GM18499 (cell line): ENCODE measurements around the gene ALPP.
"Not testable (repeated sequence)": the region's sequence is repeated elsewhere in the genome, so short reads cannot be mapped to it uniquely, and the experiment has no call there.

ENCODE experiments used
- ATAC-seq: cut with Tn5 transposase; IDR thresholded peaks from one replicate; pipeline ENCODE4 v1.9.1; 2021; ENCODE audit warnings: moderate number of reproducible peaks; ENCODE audit not compliant: insufficient read depth, unreplicated experiment

The ALPP gene

DNA sequence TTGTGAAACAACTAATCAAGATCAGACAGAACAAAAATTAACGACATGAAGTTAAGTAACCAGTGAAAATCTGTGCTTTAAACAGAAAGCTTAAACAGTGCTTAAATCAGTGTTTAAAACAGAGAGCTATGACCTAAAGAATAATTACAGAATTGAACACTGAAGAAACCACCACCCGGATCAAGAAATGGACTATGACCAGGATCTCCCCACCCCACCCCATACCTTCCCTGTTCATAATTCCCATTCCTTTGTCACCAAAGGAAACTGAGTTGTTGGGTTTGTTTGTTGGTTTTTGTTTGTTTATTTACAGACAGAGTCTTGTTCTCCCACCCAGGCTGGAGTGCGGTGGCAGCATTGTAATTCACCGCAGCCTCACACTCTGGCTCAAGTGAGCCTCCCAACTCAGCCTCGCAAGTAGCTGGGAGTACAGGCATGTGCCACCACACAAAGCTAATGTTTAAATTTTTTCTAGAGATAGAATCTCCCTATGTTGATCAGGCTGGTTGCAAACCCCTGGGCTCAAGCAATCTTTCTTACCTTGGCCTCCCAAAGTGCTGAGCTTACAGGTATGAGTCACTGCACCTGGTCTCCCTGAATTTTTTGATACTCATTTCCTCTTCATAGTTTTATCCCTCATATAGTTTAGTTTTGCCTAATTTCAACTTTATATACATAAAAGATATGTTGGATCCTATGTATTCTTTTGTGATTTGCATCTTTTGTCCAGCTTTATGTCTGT is 19.9 kb downstream of the ALPP start:
- no peak for ATAC-seq

DNA sequence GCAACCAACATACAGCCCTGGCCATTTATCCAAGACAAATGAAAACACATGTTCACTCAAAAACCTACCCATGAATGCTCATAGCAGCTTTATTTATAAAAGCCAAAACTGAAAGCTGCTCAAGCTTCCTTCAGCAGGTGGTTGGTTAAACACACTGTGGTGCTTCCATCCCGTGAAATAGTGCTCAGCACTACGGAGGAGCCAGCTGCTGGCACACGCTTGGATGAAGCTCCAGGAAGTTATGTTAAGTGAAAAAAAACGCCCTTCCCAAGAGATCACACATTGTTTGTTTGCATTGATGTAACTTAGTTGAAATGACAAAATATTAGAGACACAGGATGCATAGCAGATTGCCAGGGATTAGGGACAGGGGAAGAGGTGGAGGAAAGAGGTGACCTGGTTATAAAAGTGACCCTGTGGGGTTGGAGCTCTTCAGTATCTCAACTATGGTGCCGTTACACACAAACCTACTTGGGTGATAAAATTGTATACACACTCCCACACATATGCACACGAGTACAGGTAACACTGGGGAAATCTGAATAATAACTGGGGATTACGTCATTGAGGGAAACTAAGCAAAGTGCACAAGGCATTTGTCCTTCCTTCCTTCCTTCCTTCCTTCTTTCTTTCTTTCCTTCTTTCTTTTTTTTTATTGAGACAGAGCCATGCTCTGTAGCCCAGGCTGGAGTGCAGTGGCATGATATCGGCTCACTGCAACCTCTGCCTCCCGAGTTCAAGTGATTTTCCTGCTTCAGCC is 21.9 kb downstream of the ALPP start:
- ATAC-seq, result no peak

DNA sequence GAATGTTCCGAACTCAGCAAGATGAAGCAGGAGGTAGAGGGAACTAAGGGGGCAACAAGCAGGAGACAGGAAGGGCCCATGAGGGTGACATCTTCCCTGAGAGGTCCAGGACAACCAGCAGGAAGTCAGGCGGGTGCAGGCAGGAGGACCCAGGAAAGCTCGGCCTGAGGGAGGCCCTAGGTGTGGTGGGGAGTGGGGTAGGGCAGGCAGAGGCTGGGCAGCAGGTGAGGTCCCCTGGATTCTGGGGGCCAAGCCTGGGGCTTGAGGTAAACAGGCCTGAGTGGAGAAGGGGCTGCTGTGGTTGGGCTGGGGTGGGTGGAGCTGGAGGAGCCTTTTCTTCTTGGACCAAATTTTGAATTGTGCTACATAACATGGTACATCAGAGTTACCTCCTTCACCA is 24.0 kb downstream of the ALPP start:
- no peak for ATAC-seq

DNA sequence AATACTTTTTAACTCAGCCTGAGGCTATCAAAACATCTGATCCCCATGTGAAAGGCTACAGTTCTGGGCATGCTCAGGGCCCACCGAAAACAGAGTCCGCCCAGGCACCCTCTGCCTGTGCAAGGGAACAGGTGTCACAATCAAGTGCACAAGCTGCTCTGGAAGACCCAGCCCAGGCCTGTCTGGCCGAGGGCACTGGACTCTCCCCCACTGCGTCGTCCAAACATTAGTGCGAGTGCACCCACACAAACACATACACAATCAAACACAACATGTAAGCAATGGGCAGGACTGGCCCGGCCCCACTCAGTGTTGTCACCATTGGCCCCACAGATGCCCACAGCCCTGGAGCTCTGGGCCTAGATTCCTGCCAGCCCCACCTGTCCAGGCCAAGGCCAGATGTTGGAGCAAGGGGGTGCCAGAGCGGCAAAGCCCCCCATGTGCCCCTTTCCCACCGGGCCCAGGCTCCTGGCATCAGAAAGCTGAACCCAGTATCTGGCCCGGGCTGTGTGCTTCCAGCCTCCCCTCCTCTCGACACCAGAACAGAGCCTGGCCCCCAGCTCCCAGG is 27.5 kb downstream of the ALPP start:
- ATAC-seq, result no peak

DNA sequence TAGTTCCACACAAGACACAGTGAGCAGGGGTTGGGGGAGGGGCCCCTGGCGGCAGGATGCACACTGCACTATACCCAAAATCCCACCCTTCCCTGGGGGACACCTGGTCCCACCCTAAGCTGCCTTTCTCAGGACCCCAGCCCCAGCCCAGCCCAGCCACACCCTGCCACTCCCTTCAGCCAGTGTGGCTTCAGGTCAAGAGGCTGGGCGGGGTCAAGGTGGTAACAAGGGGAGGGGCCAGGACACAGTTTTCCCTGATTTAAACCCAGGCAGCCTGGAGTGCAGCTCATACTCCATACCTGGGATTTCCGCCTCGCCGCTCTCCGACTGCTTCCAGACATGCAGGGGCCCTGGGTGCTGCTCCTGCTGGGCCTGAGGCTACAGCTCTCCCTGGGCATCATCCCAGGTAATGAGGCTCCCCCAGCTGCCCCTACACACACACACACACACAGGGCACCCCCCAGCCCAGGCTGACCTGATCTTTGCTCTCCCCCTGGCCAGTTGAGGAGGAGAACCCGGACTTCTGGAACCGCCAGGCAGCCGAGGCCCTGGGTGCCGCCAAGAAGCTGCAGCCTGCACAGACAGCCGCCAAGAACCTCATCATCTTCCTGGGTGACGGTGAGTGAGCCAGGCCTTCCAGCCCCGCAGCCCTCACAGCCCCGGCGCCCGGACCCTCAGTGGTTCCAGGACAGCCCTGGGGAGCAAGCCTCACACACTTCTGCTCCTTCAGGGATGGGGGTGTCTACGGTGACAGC is 28.2 kb downstream of the ALPP start, which contains the start of gene ALPG:
Gene ALPG (plus strand): TSS at position 289 of the 755 bp plus-strand sequence. CDS start 51 bp downstream, at position 340.
- ATAC-seq, result no peak

DNA sequence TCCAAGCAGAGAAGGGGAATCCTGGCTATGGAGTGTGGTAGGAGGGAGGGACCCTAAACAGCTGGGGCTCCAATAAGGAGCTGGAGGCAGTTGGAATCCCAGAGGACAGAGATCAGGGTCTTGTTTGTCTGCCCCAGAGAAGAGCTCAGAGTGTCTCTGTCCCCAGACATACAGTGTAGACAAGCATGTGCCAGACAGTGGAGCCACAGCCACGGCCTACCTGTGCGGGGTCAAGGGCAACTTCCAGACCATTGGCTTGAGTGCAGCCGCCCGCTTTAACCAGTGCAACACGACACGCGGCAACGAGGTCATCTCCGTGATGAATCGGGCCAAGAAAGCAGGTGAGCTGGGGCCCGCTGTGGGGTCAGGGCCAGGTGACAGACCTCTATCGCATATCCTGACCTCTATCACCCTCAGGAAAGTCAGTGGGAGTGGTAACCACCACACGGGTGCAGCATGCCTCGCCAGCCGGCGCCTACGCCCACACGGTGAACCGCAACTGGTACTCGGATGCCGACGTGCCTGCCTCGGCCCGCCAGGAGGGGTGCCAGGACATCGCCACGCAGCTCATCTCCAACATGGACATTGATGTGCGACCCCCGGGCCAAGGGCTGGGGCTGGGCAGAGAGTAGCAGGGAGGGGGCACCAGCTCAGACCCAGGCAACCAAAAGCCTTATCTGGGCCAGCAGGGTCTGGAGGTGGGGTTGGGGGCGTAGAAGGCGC is 29.0 kb downstream of the ALPP start:
- ATAC-seq, result not testable (repeated sequence)

DNA sequence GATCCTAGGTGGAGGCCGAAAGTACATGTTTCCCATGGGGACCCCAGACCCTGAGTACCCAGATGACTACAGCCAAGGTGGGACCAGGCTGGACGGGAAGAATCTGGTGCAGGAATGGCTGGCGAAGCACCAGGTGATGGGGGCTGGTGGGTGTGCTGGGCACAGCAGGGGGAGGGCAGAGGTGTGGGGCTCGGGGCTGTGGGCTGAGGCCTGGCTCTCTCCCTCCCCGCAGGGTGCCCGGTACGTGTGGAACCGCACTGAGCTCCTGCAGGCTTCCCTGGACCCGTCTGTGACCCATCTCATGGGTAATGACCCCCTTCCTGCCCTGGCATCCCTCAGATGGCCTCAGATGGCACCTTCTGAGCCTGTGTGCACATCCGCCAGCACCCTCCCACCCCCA is 29.7 kb downstream of the ALPP start:
- ATAC-seq, result not testable (repeated sequence)

DNA sequence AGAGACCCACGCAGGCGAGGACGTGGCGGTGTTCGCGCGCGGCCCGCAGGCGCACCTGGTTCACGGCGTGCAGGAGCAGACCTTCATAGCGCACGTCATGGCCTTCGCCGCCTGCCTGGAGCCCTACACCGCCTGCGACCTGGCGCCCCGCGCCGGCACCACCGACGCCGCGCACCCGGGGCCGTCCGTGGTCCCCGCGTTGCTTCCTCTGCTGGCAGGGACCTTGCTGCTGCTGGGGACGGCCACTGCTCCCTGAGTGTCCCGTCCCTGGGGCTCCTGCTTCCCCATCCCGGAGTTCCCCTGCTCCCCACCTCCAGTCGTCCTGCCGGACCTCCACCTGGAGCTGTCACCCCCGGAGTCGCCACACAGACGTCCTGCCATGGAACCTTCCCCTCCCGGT is 31.1 kb downstream of the ALPP start:
- ATAC-seq, result not testable (repeated sequence)

DNA sequence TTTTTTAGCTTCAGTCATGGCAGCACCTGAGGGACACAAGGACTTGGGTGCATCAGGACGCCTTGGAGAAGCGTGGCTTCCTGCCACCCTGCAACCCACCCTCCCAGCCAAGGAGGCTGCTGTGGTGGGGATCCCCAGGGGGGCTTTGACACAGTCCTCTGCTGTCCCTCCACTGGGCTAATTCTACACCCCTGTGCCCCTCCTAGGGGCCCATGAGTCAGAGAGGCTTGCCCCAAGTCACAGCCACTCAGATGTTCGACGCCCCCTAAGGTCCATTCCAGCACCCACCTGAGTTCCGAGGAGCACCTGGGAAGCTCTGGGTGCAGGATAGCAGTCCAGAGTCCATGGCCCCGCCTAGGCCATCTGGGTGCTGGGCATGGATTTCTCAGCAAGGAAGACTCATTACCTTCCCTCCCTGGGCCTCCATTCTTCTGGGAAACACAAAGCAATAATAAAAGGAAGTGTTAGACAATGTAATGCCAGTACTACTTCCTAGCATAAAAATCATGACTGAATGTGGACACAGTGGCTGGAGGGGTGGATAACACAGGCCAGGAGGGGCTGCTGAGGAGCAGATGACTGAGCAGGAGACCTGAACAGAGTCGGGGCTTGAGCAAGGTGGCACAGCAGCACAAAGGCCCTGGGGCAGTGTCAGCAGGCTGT is 31.8 kb downstream of the ALPP start:
- ATAC-seq, result no peak

DNA sequence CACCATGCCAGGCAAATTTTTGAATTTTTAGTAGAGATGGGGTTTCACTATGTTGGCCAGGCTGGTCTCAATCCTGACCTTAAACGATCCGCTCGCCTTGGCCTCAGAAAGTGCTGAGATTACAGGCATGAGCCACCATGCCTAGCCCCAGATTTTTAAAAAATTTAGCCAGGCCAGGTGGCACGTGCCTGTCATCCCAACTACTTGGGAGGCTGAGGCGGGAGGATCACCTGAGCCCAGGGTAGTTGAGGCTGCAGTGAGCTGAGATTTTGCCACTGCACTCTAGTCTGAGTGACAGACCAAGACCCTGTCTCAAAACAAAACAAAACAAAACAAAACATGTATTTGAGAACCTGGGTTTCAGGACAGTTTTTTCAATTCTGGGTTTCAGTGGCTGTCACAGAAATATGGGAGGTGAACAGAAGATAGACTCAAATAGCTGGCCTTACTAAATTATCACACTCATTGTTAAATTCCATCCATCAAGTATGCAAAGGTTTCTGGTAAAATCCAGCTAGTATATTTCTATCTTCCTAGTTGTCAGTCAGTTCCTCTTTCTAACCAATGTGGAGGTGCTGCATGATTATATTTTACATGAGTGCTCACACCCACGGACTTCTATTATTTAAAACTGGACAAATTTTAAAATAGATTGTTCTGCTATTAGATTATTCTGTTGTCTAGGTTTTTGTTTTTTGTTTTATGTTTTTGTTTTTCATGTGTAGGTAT is 33.5 kb downstream of the ALPP start:
- ATAC-seq, result no peak

DNA sequence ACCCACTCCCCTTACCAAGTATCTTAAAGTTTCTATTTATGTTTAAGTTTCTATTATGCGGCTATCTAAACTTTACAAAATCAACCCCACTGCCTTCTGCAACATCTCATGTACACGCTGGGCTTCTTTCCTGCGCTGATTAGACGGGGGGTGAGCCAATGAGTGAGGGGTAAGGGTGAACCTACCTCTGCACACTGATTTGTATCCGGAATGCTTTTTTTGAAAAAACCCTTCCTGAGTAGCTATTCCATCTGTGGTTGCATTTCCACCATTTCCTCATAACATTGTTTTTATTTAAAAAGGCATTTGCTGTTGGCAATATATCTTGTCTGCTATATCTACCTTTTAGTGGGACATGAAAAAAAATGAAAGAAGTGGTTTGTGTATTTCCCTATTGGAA is 34.4 kb downstream of the ALPP start:
- ATAC-seq, result no peak

DNA sequence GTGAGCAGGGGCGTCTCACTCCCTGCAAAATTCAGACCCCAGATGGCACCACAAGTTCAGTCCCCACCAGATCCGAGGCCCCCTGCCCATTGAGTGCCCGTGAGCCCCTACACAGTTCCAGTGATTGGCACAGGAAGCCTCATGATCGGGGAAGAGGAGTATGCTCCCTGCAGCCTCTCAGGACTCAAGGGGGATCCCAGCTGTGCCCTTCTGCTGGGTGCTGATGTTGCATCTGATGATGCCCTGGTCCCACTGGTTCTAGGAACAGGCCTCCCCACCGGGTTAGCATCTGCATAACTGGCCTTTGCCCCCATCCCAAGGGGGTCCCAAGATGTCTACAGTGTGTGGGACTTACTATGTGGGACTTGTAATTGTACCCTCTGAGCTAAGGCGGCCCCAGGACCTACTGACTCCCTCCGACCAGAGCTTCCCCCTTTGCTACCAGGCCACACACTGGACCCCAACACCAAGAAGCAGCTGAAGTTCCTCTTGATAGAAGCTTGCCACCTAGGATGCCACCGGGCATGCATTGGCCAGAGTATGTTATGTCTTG is 36.7 kb downstream of the ALPP start:
- ATAC-seq, result no peak

DNA sequence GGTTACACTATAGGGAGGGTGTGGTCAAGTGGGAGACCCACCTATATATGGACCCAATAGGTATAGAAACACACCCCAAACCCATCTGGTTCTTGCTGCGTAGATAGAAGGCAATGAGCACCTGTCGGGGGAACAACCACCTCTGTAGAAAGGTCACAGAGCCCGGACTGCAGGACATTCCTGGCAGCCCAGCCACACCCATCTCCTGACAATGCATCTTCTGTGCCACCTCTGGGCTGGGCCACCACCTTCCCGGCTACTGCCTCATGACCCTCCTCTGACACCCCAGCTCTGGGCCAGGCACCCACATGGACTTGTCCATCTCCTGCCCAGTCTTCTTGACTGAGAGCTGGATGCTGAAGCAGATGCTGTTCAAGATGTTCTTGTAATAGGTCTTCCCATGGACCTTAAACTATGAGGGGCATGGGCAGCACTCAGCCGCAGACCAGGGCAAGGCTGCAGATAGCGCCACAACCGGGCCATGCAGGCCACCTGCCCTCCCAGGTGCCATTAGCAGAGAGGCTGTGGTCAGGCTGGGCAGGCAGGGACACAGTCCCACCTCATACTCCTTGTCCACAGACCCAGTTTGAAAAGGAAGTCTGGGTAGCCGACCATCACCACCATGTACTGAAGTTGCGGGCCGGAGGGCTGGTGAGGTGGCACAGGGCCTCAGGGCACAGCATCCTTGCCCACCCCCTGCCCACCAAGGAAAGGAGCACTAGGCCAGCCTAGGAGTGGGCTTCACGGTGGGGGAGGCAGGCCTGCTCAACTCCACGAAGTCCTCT is 37.4 kb downstream of the ALPP start:
- ATAC-seq, result no peak

DNA sequence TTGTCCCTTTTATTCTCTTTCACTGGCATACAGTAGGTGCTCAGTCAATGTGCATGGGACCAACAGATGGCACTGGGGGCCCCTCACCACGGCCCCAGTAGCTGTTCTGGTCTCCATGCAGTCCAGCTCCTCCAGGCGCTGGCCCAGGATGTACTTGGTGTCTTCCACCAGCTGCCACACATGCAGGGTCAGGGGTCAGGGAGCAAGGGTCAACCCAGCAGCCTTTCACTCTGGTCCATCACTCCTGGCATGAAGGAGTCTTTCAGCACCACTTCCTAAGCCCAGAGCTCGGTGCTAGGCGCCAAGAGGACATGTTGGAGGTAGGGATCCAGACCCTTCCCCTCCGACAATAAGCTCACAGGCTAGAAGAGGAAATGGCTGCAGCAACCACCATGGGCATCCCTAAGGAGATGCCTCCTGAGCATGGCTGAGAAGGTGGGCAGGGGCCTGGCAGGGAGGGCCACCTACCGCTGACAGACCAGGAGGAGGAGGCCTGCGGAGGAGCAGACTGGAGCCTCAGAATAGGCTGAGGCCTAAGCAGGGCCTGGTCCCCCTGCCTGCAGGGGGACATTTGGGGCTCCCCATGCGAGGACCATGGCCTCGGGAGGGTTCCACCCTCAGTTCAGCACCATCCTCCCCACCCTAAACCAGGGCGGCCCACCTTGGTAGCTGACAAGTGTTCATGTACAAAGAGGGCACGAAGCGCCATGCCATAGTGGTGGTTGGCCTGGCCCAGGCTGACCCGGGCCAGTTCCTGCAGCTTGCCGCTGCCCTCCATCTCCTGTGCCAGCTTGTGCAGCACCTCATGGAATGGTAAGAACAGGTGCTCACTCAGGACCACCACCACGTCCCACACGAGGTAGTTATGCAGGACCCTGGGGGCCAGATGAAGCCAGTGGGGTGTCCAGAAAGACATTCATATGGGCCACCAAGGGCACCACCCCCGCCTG is 38.2 kb downstream of the ALPP start:
- no peak for ATAC-seq

DNA sequence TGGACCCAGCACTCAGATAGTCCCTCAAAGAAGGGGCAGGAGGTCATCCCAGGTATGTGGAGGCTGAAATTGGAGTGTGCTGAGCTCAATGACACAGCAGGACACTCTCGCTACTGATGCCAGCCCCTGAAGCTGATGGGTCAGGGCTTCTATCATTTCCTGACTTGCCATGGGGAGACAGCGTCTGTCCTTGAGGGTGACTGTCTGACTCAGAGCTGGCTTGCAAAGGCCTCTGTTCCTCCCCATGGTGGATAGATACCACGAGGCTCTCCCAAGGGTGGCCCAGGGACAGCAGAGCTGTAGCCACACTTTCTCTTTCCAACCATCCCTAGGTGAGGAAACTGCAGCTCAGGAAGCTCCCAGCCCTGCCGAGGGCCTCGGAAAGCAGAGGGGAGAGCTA is 38.9 kb downstream of the ALPP start:
- no peak for ATAC-seq

DNA sequence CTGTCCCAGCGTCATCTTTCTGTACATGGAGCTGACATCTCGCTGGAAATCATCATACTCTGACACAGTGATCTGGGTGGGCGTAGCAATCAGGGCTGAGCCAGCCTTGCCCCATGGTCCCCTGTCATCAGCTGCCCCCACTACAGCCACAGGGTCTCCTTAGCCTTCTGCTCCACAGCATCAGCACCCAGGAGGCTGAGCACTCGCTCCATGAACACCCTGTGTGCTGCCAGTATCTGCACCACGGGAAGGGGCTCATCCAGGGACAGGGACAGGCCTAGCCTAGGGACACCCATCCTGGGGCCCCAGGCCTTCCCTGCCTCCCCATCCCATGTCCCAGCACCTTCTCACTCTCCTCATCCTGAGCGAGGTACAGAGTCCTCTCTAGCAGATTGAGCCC is 39.5 kb downstream of the ALPP start:
- ATAC-seq, result no peak
